ENCODE measurements around the gene XYLT1.
A peak's percentile ranks its signal among the peaks of the same experiment; 100 is the strongest.

The XYLT1 gene

DNA sequence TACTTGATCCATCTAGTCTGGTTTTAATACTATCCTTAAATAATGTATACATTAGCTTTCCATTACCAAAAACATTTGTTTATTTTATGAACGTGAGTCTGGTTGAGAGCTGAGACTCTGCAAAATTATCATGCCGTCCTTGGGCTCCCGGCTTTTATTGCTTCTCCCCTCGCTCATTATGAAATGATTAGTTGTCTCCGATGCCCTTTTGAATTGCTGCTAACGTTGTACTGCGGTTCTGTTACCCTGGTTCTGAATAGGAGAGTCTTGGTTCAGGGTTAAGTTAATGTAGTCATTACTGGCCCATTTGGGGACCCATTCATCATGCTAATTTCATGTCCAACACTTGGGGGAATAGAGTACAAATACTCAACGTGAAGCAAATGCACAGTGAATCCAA is 12.8 kb downstream of the XYLT1 start:
- DNase-seq, result no peak

DNA sequence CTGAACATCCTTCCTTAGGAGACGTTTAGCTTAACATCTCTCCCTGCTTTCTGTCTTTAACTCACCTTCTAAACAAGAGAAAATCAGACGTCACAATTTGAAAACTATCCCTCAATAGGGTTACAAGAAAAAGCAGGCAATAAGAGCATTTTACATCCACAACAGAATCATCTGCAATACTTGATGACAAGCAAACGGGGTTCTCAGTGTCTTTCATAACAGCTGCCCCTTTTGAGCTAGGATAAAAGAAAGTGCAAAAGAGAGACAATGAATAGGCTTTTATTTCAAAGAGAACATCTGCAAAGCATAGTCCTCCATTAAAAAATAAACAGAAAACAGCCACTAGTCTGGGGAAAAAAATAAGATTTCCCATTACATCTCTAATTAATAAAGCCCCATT is 13.2 kb downstream of the XYLT1 start:
- DNase-seq, result no peak

DNA sequence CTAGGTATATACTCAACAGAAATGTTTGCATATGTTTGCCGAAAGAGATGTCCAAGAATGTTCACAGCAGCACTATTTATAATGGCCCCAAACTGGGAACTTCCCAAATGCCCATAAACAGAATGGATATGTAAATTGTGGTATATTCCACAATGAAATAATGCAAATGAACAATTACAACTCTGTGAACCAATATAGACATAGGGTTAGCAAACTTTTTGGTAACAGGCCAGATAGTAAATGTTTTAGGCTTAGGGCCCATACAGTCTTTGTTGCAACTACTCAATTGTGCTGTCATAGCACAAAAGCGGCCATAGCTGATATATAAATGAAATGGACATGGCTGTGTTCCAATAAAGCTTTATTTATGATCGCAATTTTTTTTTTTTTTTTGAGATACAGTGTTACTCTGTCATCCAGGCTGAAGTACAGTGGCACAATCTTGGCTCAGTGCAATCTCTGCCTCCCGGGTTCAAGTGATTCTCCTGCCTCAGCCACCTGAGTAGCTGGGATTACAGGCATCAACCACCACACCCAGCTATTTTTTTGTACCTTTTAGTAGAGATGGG is 16.5 kb downstream of the XYLT1 start:
- no peak for DNase-seq

DNA sequence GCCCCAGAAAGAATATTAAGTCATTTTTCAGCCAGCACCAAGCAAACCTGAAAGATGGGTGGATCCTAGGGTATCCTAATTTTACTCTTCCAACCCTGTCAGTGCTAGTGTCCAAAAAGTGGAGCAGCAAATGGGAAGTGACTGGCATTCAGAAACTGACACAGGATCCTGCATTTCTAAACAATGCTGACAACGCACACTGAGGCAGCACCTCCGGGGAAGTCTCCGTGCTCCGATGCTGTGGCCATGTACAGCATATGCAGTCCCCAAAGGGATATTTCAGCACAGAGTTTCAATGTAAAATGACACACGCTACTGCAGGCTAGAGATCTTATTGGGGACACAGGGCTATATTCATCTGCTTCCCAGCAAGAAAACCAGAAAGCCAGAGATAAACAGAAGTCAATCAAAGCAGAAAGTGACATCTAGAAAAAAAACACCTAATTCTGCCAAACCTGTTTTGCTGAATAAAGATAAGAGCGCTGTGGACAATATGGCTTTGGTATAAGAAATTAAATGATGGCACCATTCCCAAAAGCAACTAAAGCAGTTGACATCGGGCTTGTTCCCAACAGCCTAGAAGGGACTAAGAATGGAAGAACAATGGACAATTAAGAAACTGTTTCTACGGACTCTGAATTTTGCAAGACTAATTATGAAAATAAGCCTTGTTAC is 17.3 kb downstream of the XYLT1 start:
- no peak for DNase-seq

GRCh38 chr16:17452922-17453321 is 17.8 kb downstream of the XYLT1 start:
- DNase-seq, result no peak

DNA sequence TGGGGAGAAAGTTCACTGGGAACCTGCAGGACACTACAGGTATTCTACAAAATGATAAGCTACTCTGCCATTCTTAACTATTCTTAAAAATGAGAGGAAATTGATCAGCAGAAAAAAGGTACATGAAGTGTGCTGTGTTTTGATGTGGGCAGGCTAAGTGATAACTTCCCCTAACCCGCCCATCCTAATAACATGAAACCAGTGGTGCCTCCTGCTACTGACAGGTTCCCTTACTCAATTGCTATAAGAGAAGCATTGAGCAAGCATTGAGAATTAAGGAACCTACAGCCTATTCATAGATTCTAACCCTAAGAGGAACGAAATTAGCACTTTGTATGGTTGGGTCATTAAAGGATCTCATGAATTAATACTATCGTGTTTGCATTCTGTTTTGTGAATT is 18.9 kb downstream of the XYLT1 start:
- DNase-seq, result peak; percentile 21

DNA sequence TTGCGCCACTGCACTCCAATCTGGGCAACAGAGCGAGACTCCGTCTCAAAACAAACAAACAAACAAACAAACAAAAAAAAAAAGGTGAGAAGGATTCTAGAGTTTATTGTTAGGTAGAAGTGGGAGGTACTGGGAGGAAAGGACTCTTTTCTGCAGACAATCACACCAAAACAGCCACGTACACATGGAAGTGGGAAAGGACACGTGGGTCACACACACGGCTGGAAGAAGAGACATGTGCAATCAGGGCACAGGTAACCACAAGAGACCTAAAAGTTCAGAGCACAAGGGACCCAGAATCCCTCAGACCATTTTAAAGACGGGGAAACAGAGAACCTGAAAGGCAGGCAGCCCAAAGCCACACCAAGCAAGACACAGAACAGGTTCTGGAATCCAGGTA is 20.5 kb downstream of the XYLT1 start:
- no peak for DNase-seq

DNA sequence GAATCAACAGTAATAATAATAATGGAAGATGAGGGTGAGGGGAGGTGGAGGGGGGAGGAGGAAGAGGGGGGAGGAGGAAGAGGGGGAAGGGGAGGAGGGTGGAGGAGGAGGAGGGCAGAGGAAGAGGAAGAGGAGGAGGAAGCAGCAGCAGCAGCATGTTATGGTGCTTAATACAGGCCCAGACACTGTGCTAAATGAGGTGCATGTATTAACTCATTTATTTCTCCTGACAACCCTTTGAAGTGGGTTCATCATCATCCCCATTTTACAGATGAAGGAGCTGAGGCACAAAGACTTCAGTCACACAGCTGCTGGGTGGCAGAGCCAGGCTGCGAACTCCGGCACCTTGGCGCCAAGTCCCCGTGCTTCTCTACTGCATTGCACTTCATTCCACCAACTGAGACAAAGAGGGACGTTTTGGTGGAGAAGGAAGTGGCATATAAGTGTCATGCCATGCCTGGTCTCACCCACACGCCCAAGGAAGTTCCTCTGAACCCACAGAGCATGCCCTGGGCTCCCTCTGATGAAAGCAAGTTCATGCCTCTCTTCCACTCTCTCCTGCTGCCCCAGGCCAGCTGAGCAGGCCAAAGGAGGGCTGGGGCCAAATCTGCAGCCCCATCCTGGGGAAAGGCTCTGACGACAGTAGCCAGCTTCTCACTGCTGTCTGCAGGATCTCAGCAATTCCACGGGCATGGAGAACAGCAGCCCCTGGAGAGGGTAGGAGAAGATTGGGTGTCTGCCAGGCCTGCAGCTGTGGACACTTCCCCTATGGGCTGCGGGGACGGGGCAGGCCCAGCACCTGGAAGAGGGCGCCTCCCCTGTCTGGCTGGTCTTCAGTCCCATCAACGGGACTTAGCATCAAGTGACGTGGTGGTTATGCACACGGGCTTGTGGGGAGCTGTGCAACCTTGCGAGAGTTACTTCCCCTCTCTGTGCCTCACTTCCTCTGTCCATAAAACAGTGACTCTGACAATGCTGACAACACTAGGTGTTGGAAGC is 21.8 kb downstream of the XYLT1 start:
- peak; percentile 46 for DNase-seq

DNA sequence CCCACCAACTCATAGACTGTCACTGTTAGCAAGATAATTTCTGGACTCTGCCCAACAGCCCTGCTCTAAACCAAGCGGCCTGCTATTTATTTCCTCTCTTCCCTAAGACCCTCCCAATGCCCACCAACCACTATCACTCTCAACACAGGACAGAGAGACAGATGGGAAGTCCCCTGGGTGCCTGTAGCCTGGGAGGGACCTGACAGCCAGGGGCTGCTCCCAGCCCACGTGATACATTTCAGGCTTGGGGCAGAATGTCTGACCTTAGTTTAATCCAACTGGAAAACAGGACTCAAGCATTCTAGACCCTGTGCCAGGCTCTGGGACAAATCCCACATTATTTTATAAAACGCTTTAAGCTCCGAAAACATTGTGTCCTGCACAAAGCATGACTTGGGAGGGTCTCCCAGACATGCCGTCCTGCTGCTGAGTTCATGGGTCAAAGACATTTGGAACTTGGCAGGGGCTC is 23.6 kb downstream of the XYLT1 start:
- DNase-seq, result no peak

- DNase-seq, result no peak
Observed at GRCh38 chr16:17446661-17447060, 24.1 kb downstream of the XYLT1 start.

DNA sequence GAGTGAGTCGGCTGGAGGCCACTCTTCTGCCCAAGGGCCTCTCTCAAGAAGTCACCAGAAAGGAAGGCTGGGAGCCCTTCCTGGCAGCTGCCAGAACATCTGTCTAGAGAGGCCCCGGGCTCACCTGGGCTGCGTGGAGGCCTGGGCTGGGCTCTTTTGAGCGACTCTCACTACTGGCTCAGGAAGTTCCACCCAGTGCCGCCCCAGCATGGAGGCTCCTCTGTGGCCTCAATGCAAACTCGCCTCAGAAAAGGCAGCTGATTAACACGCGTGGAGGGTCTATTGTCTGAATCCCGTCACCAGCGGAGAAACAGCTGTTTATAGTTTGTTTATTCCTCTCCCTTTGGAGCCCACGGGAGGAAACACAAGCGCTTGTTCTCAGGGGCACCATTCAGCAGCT is 25.3 kb downstream of the XYLT1 start:
- DNase-seq, result no peak

DNA sequence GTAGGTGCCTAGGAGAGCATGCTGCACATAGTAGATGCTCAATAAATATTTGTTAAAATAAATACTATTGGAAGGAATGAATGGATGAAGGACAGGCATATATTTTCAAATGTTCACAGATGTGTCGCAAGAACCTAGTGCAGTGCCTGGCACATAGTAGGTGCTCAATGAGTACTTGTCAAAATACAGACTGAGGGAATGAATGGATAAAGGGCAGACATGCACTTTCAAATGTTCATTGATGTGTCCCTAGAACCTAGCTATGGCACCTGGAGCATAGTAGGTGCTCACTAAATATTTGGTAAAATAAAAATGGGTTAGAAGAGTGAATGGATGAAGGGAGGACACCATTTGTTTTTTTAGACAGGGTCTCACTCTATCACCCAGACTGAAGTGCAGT is 26.1 kb downstream of the XYLT1 start:
- DNase-seq, result no peak

GRCh38 chr16:17440131-17440530 is 30.6 kb downstream of the XYLT1 start:
- DNase-seq, result no peak

DNA sequence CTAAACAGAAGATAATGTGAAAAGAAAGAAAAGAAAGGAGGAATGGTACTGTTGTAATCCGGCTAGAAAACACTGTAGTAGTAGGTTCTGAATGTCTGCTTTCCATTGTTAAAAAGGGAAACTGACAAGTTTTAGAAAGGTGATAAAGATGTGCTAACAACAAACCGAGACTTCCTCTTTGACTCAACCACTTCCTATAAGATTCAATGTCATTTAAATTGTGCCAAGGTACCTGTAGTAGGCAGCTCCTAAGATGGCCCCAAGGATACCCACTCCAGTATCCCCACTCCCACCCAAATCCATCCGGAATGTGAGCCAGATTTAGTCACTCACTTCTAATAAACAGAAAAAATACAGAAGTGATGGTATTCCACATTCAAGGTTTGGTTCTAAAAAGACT is 31.2 kb downstream of the XYLT1 start:
- DNase-seq, result no peak

GRCh38 chr16:17437981-17438380 is 32.8 kb downstream of the XYLT1 start:
- no peak for DNase-seq

GRCh38 chr16:17437127-17437720 is 33.5 kb downstream of the XYLT1 start:
- DNase-seq, result no peak

- DNase-seq, result no peak
Observed at GRCh38 chr16:17435318-17435717, 35.4 kb downstream of the XYLT1 start.

DNA sequence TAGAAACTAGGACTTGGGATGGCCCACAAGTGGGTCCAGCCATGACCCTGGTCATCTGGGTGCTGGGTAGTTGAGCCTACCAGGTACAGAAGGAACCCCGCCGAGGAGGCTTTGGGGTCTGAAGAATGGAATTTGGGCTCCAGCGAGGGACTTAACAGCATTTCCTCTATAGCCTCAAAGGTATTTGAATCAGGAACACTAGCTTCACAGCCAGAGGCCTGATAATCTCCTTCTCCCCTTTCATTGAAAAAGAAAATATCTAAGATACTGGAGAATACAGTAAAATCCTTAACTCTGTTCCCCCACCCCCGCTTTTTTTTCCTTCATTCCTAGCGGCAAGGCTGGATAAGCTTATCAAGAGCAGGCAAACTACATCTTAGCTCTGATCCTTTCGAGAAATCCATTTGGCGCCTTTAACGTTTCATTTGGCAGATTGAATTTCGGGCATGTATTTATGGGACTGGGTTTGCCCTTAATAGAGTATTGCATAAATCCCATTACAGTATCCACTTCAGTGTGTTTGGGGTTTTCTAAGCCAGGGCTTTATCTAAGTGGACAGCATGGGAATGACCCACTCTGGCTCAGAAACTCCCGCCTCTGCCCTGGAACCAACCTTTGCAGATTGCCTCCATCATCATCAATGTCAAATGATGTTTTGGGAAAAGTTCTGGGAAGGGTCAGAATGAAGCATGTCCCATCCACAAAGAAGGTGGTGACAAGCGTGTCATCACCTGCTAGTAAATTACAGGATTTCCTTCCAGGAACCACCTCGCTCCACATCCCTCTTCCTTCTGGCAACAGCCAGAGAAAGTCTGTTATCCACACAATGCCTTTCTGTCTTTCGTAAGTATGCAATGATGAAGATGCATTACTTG is 36.9 kb downstream of the XYLT1 start:
- DNase-seq, result no peak

GRCh38 chr16:17432901-17433576 is 37.7 kb downstream of the XYLT1 start:
- DNase-seq, result no peak

GRCh38 chr16:17431968-17432625 is 38.7 kb downstream of the XYLT1 start:
- DNase-seq, result no peak

GRCh38 chr16:17431012-17431411 is 39.7 kb downstream of the XYLT1 start:
- DNase-seq, result no peak
